ENCODE data around the gene MEA1. TPM values are rescaled to one million over a fixed set of nuclear protein-coding genes. Genes with fewer than 3 reads are reported as not detected.

MEA1 gene
- total RNA-seq, 1 experiment from 2014 or later = 131 TPM

- Histone ChIP-seq H3K27me3 (ENCODE audit: low read length) (no peaks in the 10 kb centered on the region), H3K36me3 (ENCODE audit: low read depth, low read length) (no peaks in the 10 kb centered on the region), H3K9me3 (ENCODE audit: low read length) (no peaks in the 10 kb centered on the region), H3K79me2 (ENCODE audit: low read length) (peaks cover 42% of the 10 kb centered on the region), H3K4me3 (ENCODE audit: low read length) (no peak overlapping the region), H2AFZ (ENCODE audit: low read length) (no peak overlapping the region), H4K20me1 (ENCODE audit: low read length) (no peaks in the 10 kb centered on the region), H3K9ac (ENCODE audit: low read length) (no peak overlapping the region), H3K27ac (ENCODE audit: low read length) (no peak overlapping the region), H3K9me2 (replicated peaks; ENCODE audit: low read length) (no peaks in the 10 kb centered on the region), H3K4me1 (ENCODE audit: insufficient read depth, low read length) (peaks cover 20% of the 10 kb centered on the region), H3F3A (ENCODE audit: low read length, unreplicated experiment) (no peaks in the 10 kb centered on the region), H3K4me2 (ENCODE audit: low read length) (no peak overlapping the region)
- POLR2A ChIA-PET (ENCODE audit: unreplicated experiment) = no interaction called here
- DNase-seq (no peak), ATAC-seq (no peak)
- intact Hi-C loops (cut with micrococcal nuclease) = no loop called here
- BruUV-seq (replicated peaks) = no TSS peak
- TF ChIP-seq EZH2 (IDR thresholded peaks at IDR 0.05; ENCODE audit: low read length, unreplicated experiment) (no peak), EZH2phosphoT487 (IDR thresholded peaks at IDR 0.05; ENCODE audit: borderline replicate concordance, low read length) (no peak)
- TF ChIP-seq, protein P1, sequence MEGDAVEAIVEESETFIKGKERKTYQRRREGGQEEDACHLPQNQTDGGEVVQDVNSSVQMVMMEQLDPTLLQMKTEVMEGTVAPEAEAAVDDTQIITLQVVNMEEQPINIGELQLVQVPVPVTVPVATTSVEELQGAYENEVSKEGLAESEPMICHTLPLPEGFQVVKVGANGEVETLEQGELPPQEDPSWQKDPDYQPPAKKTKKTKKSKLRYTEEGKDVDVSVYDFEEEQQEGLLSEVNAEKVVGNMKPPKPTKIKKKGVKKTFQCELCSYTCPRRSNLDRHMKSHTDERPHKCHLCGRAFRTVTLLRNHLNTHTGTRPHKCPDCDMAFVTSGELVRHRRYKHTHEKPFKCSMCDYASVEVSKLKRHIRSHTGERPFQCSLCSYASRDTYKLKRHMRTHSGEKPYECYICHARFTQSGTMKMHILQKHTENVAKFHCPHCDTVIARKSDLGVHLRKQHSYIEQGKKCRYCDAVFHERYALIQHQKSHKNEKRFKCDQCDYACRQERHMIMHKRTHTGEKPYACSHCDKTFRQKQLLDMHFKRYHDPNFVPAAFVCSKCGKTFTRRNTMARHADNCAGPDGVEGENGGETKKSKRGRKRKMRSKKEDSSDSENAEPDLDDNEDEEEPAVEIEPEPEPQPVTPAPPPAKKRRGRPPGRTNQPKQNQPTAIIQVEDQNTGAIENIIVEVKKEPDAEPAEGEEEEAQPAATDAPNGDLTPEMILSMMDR (conservative IDR thresholded peaks at IDR 0.05; ENCODE audit: low read depth, low read length) = no peak
- CTCF ChIA-PET = no interaction called here
These were observed 38.7 kb downstream of the MEA1 start for GRCh38 chr6:42974919-42975505.

GRCh38 chr6:42973926-42974325 is 39.8 kb downstream of the MEA1 start:
- Histone ChIP-seq H3K4me2 (ENCODE audit: low read length) (no peak overlapping the region), H3K36me3 (ENCODE audit: low read depth, low read length) (no peaks in the 10 kb centered on the region), H3K4me3 (ENCODE audit: low read length) (no peak overlapping the region), H3K79me2 (ENCODE audit: low read length) (peaks cover 32% of the 10 kb centered on the region), H3K9me2 (replicated peaks; ENCODE audit: low read length) (no peaks in the 10 kb centered on the region), H3F3A (ENCODE audit: low read length, unreplicated experiment) (no peaks in the 10 kb centered on the region), H3K9me3 (ENCODE audit: low read length) (no peaks in the 10 kb centered on the region), H3K27me3 (ENCODE audit: low read length) (no peaks in the 10 kb centered on the region), H3K4me1 (ENCODE audit: insufficient read depth, low read length) (peaks cover 11% of the 10 kb centered on the region), H4K20me1 (ENCODE audit: low read length) (no peaks in the 10 kb centered on the region), H3K27ac (ENCODE audit: low read length) (no peak overlapping the region), H3K9ac (ENCODE audit: low read length) (no peak overlapping the region), H2AFZ (ENCODE audit: low read length) (no peak overlapping the region)
- TF ChIP-seq, protein P1 (conservative IDR thresholded peaks at IDR 0.05; ENCODE audit: low read depth, low read length) = no peak
- TF ChIP-seq EZH2 (IDR thresholded peaks at IDR 0.05; ENCODE audit: low read length, unreplicated experiment) = no peak
- no peak for TF ChIP-seq EZH2phosphoT487 (IDR thresholded peaks at IDR 0.05; ENCODE audit: borderline replicate concordance, low read length)
- intact Hi-C loops (cut with micrococcal nuclease) = no loop called here
- ATAC-seq = no peak
- no TSS peak for BruUV-seq (replicated peaks)
- DNase-seq = no peak
- POLR2A ChIA-PET (ENCODE audit: unreplicated experiment) = no interaction called here
- CTCF ChIA-PET = no interaction called here

DNA sequence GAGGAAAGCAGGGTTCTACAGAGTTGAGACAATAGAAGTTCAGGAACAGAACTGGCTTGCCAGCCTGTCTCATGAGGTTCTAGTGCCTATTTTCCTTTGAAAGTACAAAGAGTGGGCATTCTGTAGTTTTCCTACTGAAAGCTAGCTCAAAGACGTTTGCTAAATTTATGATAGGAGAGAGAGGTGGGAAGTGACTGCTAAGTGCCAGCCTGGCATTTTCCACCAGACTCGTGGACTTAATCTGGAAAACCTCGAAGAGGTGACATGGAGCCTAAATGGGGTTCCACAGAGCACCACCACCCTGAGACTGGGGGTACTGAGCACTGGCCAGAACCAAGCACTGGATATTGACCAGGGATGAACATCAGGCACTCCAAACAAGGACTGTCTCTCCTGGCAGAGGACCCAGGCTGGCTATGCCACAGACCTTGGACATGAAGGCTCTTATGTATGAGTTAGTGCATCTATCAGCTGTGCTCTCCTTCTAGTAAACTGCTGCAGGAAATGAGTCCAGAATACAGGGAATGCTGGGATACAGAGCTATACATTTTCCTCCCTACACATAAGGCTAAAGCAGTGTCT is 41.9 kb downstream of the MEA1 start:
- Histone ChIP-seq H4K20me1 (ENCODE audit: low read length) (no peaks in the 10 kb centered on the region), H3K9ac (ENCODE audit: low read length) (no peak overlapping the region), H3K9me2 (replicated peaks; ENCODE audit: low read length) (no peaks in the 10 kb centered on the region), H3K36me3 (ENCODE audit: low read depth, low read length) (no peaks in the 10 kb centered on the region), H3K4me2 (ENCODE audit: low read length) (no peak overlapping the region), H3K9me3 (ENCODE audit: low read length) (no peaks in the 10 kb centered on the region), H3K4me1 (ENCODE audit: insufficient read depth, low read length) (peaks cover 7% of the 10 kb centered on the region; the same call in 1 of the 2 replicates), H3K79me2 (ENCODE audit: low read length) (peaks cover 11% of the 10 kb centered on the region), H3F3A (ENCODE audit: low read length, unreplicated experiment) (no peaks in the 10 kb centered on the region), H2AFZ (ENCODE audit: low read length) (no peak overlapping the region), H3K4me3 (ENCODE audit: low read length) (no peak overlapping the region), H3K27ac (ENCODE audit: low read length) (no peak overlapping the region), H3K27me3 (ENCODE audit: low read length) (no peaks in the 10 kb centered on the region)
- TF ChIP-seq EZH2 (IDR thresholded peaks at IDR 0.05; ENCODE audit: low read length, unreplicated experiment) = no peak
- TF ChIP-seq, protein P1 (conservative IDR thresholded peaks at IDR 0.05; ENCODE audit: low read depth, low read length) = no peak
- TF ChIP-seq EZH2phosphoT487 (IDR thresholded peaks at IDR 0.05; ENCODE audit: borderline replicate concordance, low read length) = no peak
- ATAC-seq (no peak; the same call in 1 of the 2 replicates), DNase-seq (no peak)
- BruUV-seq (replicated peaks) = no TSS peak
- intact Hi-C loops (cut with micrococcal nuclease) = no loop called here
- CTCF ChIA-PET = no interaction called here
- POLR2A ChIA-PET (ENCODE audit: unreplicated experiment) = no interaction called here

Measured in PC-3 (cell line).